ENCODE measurements around the gene NUP98.

Gene NUP98

DNA sequence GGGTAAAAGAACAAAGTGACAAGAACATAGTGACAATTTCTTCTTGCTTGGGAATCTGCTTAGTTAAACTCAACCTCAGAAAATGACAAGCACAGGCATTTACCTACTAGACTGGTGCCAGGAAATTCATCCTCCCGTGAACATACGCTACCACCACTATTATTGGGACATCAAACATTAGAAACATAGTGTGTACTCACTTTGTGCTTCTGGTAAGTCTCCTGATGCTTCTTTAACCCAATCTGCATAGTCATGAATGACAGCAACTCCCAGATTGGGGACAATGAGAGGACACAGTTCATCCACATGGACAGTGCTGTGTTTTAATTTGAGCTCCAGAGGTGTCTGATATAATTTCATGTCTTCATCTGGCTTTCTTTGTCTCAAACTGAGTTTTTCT, 96.9 kb downstream of the NUP98 start:
- H3K4me3 ChIP-seq (ENCODE audit: low read depth, low read length), result no peak overlapping the region
- TF ChIP-seq, protein P1, sequence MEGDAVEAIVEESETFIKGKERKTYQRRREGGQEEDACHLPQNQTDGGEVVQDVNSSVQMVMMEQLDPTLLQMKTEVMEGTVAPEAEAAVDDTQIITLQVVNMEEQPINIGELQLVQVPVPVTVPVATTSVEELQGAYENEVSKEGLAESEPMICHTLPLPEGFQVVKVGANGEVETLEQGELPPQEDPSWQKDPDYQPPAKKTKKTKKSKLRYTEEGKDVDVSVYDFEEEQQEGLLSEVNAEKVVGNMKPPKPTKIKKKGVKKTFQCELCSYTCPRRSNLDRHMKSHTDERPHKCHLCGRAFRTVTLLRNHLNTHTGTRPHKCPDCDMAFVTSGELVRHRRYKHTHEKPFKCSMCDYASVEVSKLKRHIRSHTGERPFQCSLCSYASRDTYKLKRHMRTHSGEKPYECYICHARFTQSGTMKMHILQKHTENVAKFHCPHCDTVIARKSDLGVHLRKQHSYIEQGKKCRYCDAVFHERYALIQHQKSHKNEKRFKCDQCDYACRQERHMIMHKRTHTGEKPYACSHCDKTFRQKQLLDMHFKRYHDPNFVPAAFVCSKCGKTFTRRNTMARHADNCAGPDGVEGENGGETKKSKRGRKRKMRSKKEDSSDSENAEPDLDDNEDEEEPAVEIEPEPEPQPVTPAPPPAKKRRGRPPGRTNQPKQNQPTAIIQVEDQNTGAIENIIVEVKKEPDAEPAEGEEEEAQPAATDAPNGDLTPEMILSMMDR (IDR thresholded peaks at IDR 0.05; ENCODE audit: borderline replicate concordance, insufficient read depth, low read depth, low read length), result no peak

- TF ChIP-seq, protein P1 (IDR thresholded peaks at IDR 0.05; ENCODE audit: borderline replicate concordance, insufficient read depth, low read depth, low read length), result no peak
- no peak overlapping the region for H3K4me3 ChIP-seq (ENCODE audit: low read depth, low read length)
Observed at GRCh38 chr11:3686751-3687150, 110.6 kb downstream of the NUP98 start.

- TF ChIP-seq, protein P1 (IDR thresholded peaks at IDR 0.05; ENCODE audit: borderline replicate concordance, insufficient read depth, low read depth, low read length), result no peak
- H3K4me3 ChIP-seq (ENCODE audit: low read depth, low read length), result no peak overlapping the region
Observed at GRCh38 chr11:3685923-3686322, 111.4 kb downstream of the NUP98 start.

- H3K4me3 ChIP-seq (ENCODE audit: low read depth, low read length), result no peak overlapping the region
- TF ChIP-seq, protein P1 (IDR thresholded peaks at IDR 0.05; ENCODE audit: borderline replicate concordance, insufficient read depth, low read depth, low read length), result no peak
Observed at GRCh38 chr11:3684819-3685172, 112.6 kb downstream of the NUP98 start.

- TF ChIP-seq, protein P1 (IDR thresholded peaks at IDR 0.05; ENCODE audit: borderline replicate concordance, insufficient read depth, low read depth, low read length), result no peak
- H3K4me3 ChIP-seq (ENCODE audit: low read depth, low read length), result no peak overlapping the region
Observed at GRCh38 chr11:3684129-3684818, 113.1 kb downstream of the NUP98 start.

- H3K4me3 ChIP-seq (ENCODE audit: low read depth, low read length), result no peak overlapping the region
- TF ChIP-seq, protein P1 (IDR thresholded peaks at IDR 0.05; ENCODE audit: borderline replicate concordance, insufficient read depth, low read depth, low read length), result no peak
Observed at GRCh38 chr11:3683039-3683438, 114.3 kb downstream of the NUP98 start.

DNA sequence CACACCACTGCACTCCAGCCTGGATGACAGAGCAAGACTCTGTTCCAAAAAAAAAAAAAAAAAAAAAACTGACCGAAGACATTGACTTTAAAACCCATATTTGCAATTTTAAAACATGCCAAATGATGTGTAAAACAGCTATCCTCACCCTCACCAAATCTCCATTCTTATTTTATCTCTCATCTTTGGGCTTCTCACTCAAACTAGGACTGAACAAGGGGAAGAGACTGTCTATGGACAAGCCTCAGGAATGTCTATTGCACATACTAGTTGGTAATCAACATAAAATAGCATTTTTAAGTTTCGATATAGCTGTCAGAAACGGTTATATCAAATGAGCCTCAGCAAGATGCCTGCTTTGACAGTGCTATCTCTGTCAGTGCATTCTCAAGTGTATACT, 118.3 kb downstream of the NUP98 start:
- no peak overlapping the region for H3K4me3 ChIP-seq (ENCODE audit: low read depth, low read length)
- TF ChIP-seq, protein P1 (IDR thresholded peaks at IDR 0.05; ENCODE audit: borderline replicate concordance, insufficient read depth, low read depth, low read length), result no peak

Measured in GM12875 (cell line).